Measurements from ENCODE around the gene TGIF1.

The TGIF1 gene

GRCh38 chr18:3451183-3451988 is 1.4 kb downstream of the TGIF1 start:
- in situ Hi-C loops (cut with MboI; ENCODE audit: low pct_unique_long_range_greater_than_20kb, low sequenced_read_pairs, unreplicated experiment), result loop anchor here (10.0 to 25.0 kb wide), 2 partner anchors 136 to 167 kb away; no protein-coding TSS in a partner anchor
- peak; percentile 54 for DNase-seq (ENCODE audit: low spot score)
- no peak for TF ChIP-seq CTCF (IDR thresholded peaks at IDR 0.05; ENCODE audit: extremely low read depth, insufficient read depth, missing control alignments)

DNA sequence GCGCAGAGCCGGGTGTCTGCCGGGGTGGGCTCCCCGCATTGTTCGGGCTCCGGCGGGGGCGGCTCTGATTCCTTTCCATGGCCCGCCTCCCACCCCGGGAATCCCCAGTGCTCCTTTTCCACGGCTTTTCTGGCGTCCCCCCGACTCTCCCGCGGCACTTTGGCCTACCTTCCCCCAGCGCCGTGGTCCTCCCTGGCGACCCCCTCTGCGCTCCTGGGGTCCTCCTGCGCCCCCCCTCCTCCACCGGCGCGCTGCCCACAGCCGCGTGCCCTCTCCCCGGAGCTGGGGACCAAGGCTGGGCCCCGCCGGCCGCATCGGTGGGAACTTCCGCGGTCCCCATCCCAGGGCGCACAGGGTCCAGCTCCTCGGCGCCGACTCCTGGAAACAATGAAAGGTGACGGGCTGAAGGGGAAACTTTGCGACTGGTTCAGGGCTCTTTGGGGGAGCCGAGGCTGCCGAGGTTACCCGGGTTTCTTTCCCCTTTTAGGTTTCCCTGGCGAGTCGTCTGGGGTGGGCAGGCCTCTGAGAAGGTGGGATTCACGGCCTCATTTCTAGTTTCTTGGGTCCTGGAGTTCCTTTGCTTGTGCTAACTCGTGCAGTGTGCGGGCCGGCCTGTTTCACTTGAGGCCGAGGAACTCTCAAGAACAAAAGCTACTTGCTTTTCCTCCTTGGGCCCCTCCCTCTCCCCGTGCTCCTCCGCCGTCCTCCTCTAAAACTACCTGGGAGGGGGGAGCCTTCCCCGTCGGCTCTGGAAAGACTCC is 2.2 kb downstream of the TGIF1 start:
- in situ Hi-C loops (cut with MboI; ENCODE audit: low pct_unique_long_range_greater_than_20kb, low sequenced_read_pairs, unreplicated experiment), result loop anchor here (10.0 to 25.0 kb wide), 2 partner anchors 135 to 167 kb away; no protein-coding TSS in a partner anchor
- DNase-seq (ENCODE audit: low spot score), result no peak
- TF ChIP-seq CTCF (IDR thresholded peaks at IDR 0.05; ENCODE audit: extremely low read depth, insufficient read depth, missing control alignments), result no peak

- no peak for TF ChIP-seq CTCF (IDR thresholded peaks at IDR 0.05; ENCODE audit: extremely low read depth, insufficient read depth, missing control alignments)
- in situ Hi-C loops (cut with MboI; ENCODE audit: low pct_unique_long_range_greater_than_20kb, low sequenced_read_pairs, unreplicated experiment), result loop anchor here (10.0 to 25.0 kb wide), 2 partner anchors 134 to 168 kb away; no protein-coding TSS in a partner anchor
- no peak for DNase-seq (ENCODE audit: low spot score)
Measured at GRCh38 chr18:3452750-3453539, 3.0 kb downstream of the TGIF1 start.

- TF ChIP-seq CTCF (IDR thresholded peaks at IDR 0.05; ENCODE audit: extremely low read depth, insufficient read depth, missing control alignments), result no peak
- in situ Hi-C loops (cut with MboI; ENCODE audit: low pct_unique_long_range_greater_than_20kb, low sequenced_read_pairs, unreplicated experiment), result loop anchor here (10.0 to 25.0 kb wide), 2 partner anchors 134 to 169 kb away; no protein-coding TSS in a partner anchor
- DNase-seq (ENCODE audit: low spot score), result peak; percentile 18
Measured at GRCh38 chr18:3453540-3454364, 3.8 kb downstream of the TGIF1 start.

DNA sequence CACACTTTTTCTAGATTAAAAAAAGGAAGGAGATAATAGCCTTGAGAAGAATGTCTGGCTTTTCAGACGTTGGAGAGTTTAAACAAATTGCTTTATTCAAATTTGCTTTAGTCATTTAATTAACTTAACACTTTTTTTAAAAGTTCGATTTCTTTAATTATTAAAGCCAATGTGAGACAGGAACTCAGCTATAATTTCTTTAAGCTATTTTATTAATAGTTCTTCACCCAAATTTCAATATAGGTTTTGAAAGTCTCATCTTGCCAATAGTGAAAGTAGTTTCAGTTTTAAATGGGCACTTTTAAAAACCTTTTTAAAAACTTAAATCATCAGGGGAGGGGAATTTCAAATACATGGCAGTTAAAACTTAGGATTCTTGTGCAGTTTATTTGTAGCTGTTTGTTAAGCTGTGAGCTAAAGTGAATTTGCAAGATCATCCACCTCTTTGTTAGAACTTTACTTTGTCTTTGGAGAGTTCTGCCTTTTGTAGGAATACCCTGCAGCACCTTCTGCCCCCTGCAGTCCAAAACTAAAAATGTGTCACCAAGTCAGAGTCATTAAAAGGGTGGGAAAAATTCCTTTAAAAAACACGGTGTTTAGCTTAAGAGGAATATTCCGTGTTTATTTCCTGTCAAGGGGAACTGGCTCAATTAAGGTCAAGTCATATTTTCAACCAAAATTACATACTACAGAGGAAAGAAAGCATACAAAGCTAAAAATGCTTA is 4.6 kb downstream of the TGIF1 start:
- peak; percentile 69 for TF ChIP-seq CTCF (IDR thresholded peaks at IDR 0.05; ENCODE audit: extremely low read depth, insufficient read depth, missing control alignments)
- in situ Hi-C loops (cut with MboI; ENCODE audit: low pct_unique_long_range_greater_than_20kb, low sequenced_read_pairs, unreplicated experiment), result loop anchor here (10.0 to 25.0 kb wide), 2 partner anchors 133 to 170 kb away; no protein-coding TSS in a partner anchor
- DNase-seq (ENCODE audit: low spot score), result peak; percentile 42

Data from GM13977 (cell line).